Sigmoid colon (tissue), 4 donors: ENCODE results near the gene ENPP5.

Experiments used
- EP300 ChIP-seq, 4 donors: sonication (generic); formaldehyde crosslinking; IDR thresholded peaks; one replicate each; pipeline ENCODE4 v1.6.1; 2017; ENCODE audit warnings: antibody characterized with exemption in 4 of 4
- POLR2A ChIP-seq, 2 donors: fragments of 450-650 bp; IDR thresholded peaks; one replicate each; pipeline ENCODE4 v1.6.1; 2016; ENCODE audit warnings: antibody characterized with exemption in 2 of 2, mild to moderate bottlenecking in 2 of 2, moderate library complexity in 2 of 2
- TF ChIP-seq, protein P1 (sequence below), 4 experiments: fragments of 450-650 bp in 3 of 4; fragments of 200-600 bp in 1 of 4; IDR thresholded peaks; one replicate each; pipeline ENCODE4 v1.5.1; 2016 to 2019; ENCODE audit warnings: antibody characterized with exemption in 4 of 4, mild to moderate bottlenecking in 3 of 4, moderate library complexity in 2 of 4

DNA sequence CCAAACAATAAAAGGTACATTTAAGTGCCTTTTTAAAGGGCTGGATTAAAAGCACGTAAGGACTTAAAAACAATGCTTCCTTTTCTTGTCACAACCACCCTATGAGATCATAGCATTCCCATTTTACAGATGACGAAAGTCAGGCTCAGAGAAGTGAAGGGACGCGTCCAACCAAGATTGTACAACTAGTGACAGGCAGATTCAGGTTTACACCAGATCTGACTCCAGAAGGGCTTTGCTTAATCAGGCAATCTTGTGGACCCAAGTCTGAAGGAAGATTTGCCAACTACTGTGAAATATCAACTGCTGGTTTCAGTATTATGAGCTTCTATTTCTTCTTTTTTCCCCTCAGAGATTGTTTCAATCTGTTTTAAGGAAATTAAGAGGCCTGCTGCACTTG lies 40.1 kb downstream of the ENPP5 start:
- TF ChIP-seq, protein P1, sequence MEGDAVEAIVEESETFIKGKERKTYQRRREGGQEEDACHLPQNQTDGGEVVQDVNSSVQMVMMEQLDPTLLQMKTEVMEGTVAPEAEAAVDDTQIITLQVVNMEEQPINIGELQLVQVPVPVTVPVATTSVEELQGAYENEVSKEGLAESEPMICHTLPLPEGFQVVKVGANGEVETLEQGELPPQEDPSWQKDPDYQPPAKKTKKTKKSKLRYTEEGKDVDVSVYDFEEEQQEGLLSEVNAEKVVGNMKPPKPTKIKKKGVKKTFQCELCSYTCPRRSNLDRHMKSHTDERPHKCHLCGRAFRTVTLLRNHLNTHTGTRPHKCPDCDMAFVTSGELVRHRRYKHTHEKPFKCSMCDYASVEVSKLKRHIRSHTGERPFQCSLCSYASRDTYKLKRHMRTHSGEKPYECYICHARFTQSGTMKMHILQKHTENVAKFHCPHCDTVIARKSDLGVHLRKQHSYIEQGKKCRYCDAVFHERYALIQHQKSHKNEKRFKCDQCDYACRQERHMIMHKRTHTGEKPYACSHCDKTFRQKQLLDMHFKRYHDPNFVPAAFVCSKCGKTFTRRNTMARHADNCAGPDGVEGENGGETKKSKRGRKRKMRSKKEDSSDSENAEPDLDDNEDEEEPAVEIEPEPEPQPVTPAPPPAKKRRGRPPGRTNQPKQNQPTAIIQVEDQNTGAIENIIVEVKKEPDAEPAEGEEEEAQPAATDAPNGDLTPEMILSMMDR (IDR thresholded peaks at IDR 0.05) = no peak
- TF ChIP-seq EP300 (IDR thresholded peaks at IDR 0.05) = no peak
- TF ChIP-seq POLR2A (IDR thresholded peaks at IDR 0.05) = no peak
